SU-DHL-6 (cell line): ENCODE measurements around the gene AQP12B.

Experiments used
- H2AFZ ChIP-seq: fragments of 200-600 bp; sonication (generic); 2 replicates; pipeline ENCODE4 v1.6.1; 2014; ENCODE audit warnings: low read depth, mild to moderate bottlenecking, moderate library complexity, mixed read lengths, antibody characterized with exemption, low read length; ENCODE audit not compliant: severe bottlenecking
- H3F3A ChIP-seq: fragments of 200-600 bp; shearing (Covaris generic); 2 replicates; pipeline ENCODE4 v1.6.0; 2016; ENCODE audit warnings: antibody characterized with exemption, mild to moderate bottlenecking; ENCODE audit not compliant: insufficient read depth
- H3K27ac ChIP-seq: fragments of 200-600 bp; sonication (generic); 2 replicates; pipeline ENCODE4 v1.5.1; 2016; ENCODE audit warnings: low read depth, mild to moderate bottlenecking, low read length, moderate library complexity, mixed read lengths
- H3K27me3 ChIP-seq: fragments of 200-600 bp; sonication (generic), shearing (Covaris generic); 2 replicates; pipeline ENCODE4 v1.6.0; 2014; ENCODE audit warnings: mild to moderate bottlenecking, low read length
- H3K36me3 ChIP-seq: fragments of 200-600 bp; sonication (generic); 2 replicates; pipeline ENCODE4 v1.6.1; 2014; ENCODE audit warnings: mild to moderate bottlenecking, low read length, mixed read lengths
- H3K4me2 ChIP-seq: fragments of 300-600, 200-600 bp; shearing (Covaris generic), sonication (generic); 2 replicates; pipeline ENCODE4 v1.6.0; 2014; ENCODE audit warnings: low read length, low read depth, mild to moderate bottlenecking; ENCODE audit not compliant: poor library complexity, severe bottlenecking
- H3K4me3 ChIP-seq: fragments of 200-600 bp; sonication (generic); 2 replicates; pipeline ENCODE4 v1.5.1; 2014; ENCODE audit warnings: antibody characterized with exemption, low read length, mild to moderate bottlenecking, mixed read lengths; ENCODE audit not compliant: insufficient read depth, poor library complexity, severe bottlenecking
- H3K79me2 ChIP-seq: fragments of 200-600 bp; sonication (generic); 2 replicates; pipeline ENCODE4 v1.6.1; 2014; ENCODE audit warnings: mild to moderate bottlenecking, low read length, moderate library complexity; ENCODE audit not compliant: insufficient read depth
- H3K9ac ChIP-seq: fragments of 200-600 bp; sonication (generic); 2 replicates; pipeline ENCODE4 v1.7.0; 2014; ENCODE audit warnings: mild to moderate bottlenecking, low read length
- H3K9me2 ChIP-seq: fragments of 200-600 bp; sonication (generic); replicated peaks from 2 replicates; pipeline ENCODE4 v1.6.1; 2014; ENCODE audit warnings: low read length; ENCODE audit not compliant: insufficient read depth
- H3K9me3 ChIP-seq: fragments of 200-600 bp; sonication (generic); 2 replicates; pipeline ENCODE4 v1.6.1; 2014; ENCODE audit warnings: low read length, mixed read lengths; ENCODE audit not compliant: insufficient read depth
- H4K20me1 ChIP-seq: fragments of 200-600 bp; sonication (generic); 2 replicates; pipeline ENCODE4 v1.6.1; 2014; ENCODE audit warnings: low read depth, mild to moderate bottlenecking, antibody characterized with exemption, low read length, moderate library complexity, mixed read lengths
- CTCF ChIP-seq: fragments of 200-600 bp; sonication (generic); IDR thresholded peaks from one replicate; pipeline ENCODE4 v1.5.1; 2017; ENCODE audit warnings: antibody characterized with exemption, mild to moderate bottlenecking, low read length, moderate library complexity; ENCODE audit not compliant: insufficient read depth, poor library complexity, severe bottlenecking
- EZH2phosphoT487 ChIP-seq: fragments of 200-600 bp; sonication (generic), shearing (Covaris generic); conservative IDR thresholded peaks from 2 replicates; pipeline ENCODE4 v1.6.1; 2018; ENCODE audit warnings: mild to moderate bottlenecking, antibody characterized with exemption, low read length, moderate library complexity, mixed read lengths

The AQP12B gene

DNA sequence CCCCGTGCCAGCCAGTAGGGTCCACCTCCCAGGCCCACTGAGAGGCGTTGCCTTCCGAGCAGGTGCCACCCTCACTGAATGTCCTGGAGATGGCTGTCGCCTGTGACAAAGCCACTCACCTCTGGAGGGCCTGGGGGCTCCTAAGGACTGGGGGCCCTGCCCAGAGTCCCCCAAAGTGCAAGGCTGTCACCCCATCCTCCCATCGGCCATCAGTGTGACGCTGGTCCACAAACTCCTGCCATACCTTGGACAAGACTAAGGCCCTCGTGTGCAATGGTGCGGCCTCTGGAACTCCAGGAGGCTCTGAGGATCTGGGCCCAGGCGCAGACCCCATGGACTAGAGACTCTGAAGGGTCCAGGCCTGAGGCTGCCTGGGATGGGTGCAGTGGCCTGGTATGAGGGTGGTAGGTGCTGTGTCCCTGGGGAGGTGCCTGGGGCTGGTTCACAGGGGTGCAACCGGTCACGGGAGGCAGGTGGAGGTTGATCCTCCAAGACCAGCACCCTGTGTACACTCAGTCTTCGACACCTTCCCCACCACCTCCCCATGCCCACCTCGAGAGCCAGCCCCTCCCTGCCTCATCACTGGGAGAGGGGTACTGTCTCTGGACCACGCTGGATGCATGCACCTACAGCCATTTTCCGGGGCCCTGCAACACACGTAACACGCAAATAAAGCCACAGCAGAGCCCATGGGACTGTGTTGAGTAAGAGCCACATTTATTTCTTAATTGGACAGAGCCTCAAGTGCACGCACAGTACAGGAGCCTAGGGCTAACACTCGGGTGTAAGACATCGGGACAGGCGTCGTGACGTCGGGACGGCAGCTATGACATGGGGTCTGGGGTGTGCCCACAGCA lies 30.6 kb upstream of the AQP12B start:
- Histone ChIP-seq H3K36me3 (no peaks in the 10 kb centered on the region), H3K9me3 (no peaks in the 10 kb centered on the region), H3F3A (no peaks in the 10 kb centered on the region), H4K20me1 (no peaks in the 10 kb centered on the region), H3K9me2 (no peaks in the 10 kb centered on the region), H3K79me2 (no peaks in the 10 kb centered on the region), H2AFZ (no peak overlapping the region), H3K9ac (no peak overlapping the region), H3K4me3 (no peak overlapping the region), H3K27me3 (no peaks in the 10 kb centered on the region), H3K4me2 (no peak overlapping the region), H3K27ac (no peak overlapping the region)
- no peak for TF ChIP-seq EZH2phosphoT487
- TF ChIP-seq CTCF: no peak

DNA sequence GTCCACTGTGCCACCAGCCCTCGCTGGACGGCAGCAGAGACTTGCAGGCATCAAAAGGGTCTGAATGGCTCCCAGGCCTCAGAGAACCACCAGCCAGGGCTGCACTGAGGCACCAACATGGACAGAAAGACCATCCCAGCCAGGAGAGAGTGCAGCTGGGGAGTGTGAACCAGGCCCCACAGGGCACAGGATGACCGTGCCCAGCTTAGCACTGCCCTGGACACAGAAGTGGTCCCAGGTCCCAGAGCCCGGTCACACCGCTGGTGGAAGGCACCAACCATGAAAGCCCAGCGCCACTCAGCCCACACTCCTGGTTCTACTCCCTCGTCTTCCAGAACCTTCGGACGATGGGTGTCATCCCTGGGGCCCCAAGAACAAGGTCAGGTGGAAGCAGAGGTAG lies 29.4 kb upstream of the AQP12B start:
- no peak overlapping the region for H3K9ac ChIP-seq
- H3K9me3 ChIP-seq: no peaks in the 10 kb centered on the region
- H3K27me3 ChIP-seq: no peaks in the 10 kb centered on the region
- H3K4me3 ChIP-seq: no peak overlapping the region
- TF ChIP-seq EZH2phosphoT487: no peak
- TF ChIP-seq CTCF: no peak
- H4K20me1 ChIP-seq: no peaks in the 10 kb centered on the region
- H3K9me2 ChIP-seq: no peaks in the 10 kb centered on the region
- no peaks in the 10 kb centered on the region for H3F3A ChIP-seq
- no peak overlapping the region for H3K4me2 ChIP-seq
- no peaks in the 10 kb centered on the region for H3K79me2 ChIP-seq
- H2AFZ ChIP-seq: no peak overlapping the region
- H3K36me3 ChIP-seq: no peaks in the 10 kb centered on the region
- no peak overlapping the region for H3K27ac ChIP-seq

DNA sequence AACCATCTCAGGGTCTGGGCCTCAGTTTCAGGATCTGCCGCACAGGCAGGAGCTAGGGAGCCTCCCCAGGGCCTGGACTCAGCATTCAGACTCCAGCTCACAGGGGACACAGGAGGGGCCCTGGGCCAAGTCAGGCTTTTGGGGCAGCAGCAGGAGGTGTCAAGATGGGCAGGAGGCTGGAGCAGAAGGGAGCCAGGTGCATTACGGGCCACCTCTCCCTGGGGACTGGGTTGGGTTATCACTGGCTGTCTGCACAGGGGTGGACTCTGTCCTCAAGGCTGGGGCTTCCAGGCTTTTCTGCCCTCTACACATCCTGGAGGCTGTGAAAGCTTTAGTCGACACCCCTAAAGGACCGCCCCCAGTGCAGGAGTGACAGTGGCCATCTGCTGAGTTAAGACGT lies 29.0 kb upstream of the AQP12B start:
- Histone ChIP-seq H3K36me3 (no peaks in the 10 kb centered on the region), H3F3A (no peaks in the 10 kb centered on the region), H3K4me3 (no peak overlapping the region), H4K20me1 (no peaks in the 10 kb centered on the region), H3K9me3 (no peaks in the 10 kb centered on the region), H3K4me2 (no peak overlapping the region), H3K27me3 (no peaks in the 10 kb centered on the region), H3K79me2 (no peaks in the 10 kb centered on the region), H2AFZ (no peak overlapping the region), H3K9ac (no peak overlapping the region), H3K9me2 (no peaks in the 10 kb centered on the region), H3K27ac (no peak overlapping the region)
- TF ChIP-seq CTCF: no peak
- no peak for TF ChIP-seq EZH2phosphoT487
